CD14-positive monocyte (primary cell): ENCODE measurements around the gene FUT1. TPM values are rescaled to one million over a fixed set of nuclear protein-coding genes. Genes with fewer than 3 reads are reported as not detected.

ENCODE experiments used
- DNase-seq, 3 donors: peaks; one replicate each; pipeline ENCODE4 v3.0.0-alpha.2; 2011 to 2022
- H2AFZ ChIP-seq: 2 replicates; pipeline ENCODE4 v1.6.0; 2012; ENCODE audit warnings: mild to moderate bottlenecking, low read depth, low read length, inconsistent platforms; ENCODE audit not compliant: insufficient read depth, poor library complexity, severe bottlenecking
- H3K27ac ChIP-seq, 2 donors: 1 replicate in 1 of 2; 2 replicates in 1 of 2; pipeline ENCODE4 v1.5.1; 2012 to 2013; ENCODE audit warnings: low read length in 2 of 2, control low read depth in 1 of 2, inconsistent platforms in 1 of 2, low read depth in 1 of 2, mild to moderate bottlenecking in 1 of 2
- H3K27me3 ChIP-seq, 2 donors: one replicate each; pipeline versions ENCODE4 v1.6.0 to v1.6.1; 2011 to 2013; ENCODE audit warnings: low read length in 2 of 2; ENCODE audit not compliant: control insufficient read depth in 2 of 2, insufficient read depth in 2 of 2
- H3K36me3 ChIP-seq, 2 donors: replicated peaks in 1 of 2; 1 replicate in 1 of 2; 2 replicates in 1 of 2; pipeline versions ENCODE4 v1.5.1 to v1.6.1; 2012 to 2013; ENCODE audit warnings: low read length in 2 of 2, control low read depth in 1 of 2, inconsistent platforms in 1 of 2, mild to moderate bottlenecking in 1 of 2; ENCODE audit not compliant: insufficient read depth in 2 of 2, control insufficient read depth in 1 of 2
- H3K4me1 ChIP-seq, 2 donors: 1 replicate in 1 of 2; 2 replicates in 1 of 2; pipeline versions ENCODE4 v1.5.1 to v1.6.1; 2012 to 2013; ENCODE audit warnings: low read length in 2 of 2, control low read depth in 1 of 2, inconsistent platforms in 1 of 2, mild to moderate bottlenecking in 1 of 2, moderate library complexity in 1 of 2; ENCODE audit not compliant: insufficient read depth in 2 of 2, control insufficient read depth in 1 of 2
- H3K4me2 ChIP-seq: replicated peaks from 2 replicates; pipeline ENCODE3; 2012; ENCODE audit warnings: low read length, moderate library complexity, mild to moderate bottlenecking; ENCODE audit not compliant: poor library complexity, severe bottlenecking; ENCODE audit errors: extremely low read depth
- H3K4me3 ChIP-seq, 3 experiments: fragments of 200-600 bp in 1 of 3; sonication (generic) in 1 of 3; replicated peaks in 1 of 3; 1 replicate in 2 of 3; 2 replicates in 1 of 3; pipeline ENCODE4 v1.5.1; 2011 to 2013; ENCODE audit warnings: low read length in 3 of 3, mild to moderate bottlenecking in 3 of 3, control low read depth in 2 of 3, low read depth in 2 of 3, inconsistent platforms in 1 of 3, moderate library complexity in 1 of 3
- H3K79me2 ChIP-seq: 2 replicates; pipeline ENCODE4 v1.6.0; 2012; ENCODE audit warnings: mild to moderate bottlenecking, control low read depth, inconsistent platforms, low read length, moderate library complexity; ENCODE audit not compliant: insufficient read depth
- H3K9ac ChIP-seq: 2 replicates; pipeline ENCODE4 v1.6.0; 2017; ENCODE audit warnings: low read length, mild to moderate bottlenecking; ENCODE audit not compliant: insufficient read depth, poor library complexity, severe bottlenecking
- H3K9me3 ChIP-seq, 2 donors: replicated peaks in 1 of 2; 1 replicate in 1 of 2; 2 replicates in 1 of 2; pipeline versions ENCODE4 v1.5.1 to v1.6.1; 2012 to 2013; ENCODE audit warnings: low read length in 2 of 2, control low read depth in 1 of 2; ENCODE audit not compliant: control insufficient read depth in 1 of 2, insufficient read depth in 1 of 2
- H4K20me1 ChIP-seq: 2 replicates; pipeline ENCODE4 v1.6.0; 2012; ENCODE audit warnings: mild to moderate bottlenecking, low read length, control low read depth, moderate library complexity; ENCODE audit not compliant: insufficient read depth
- H3K27ac Mint-ChIP-seq, 7 donors: one replicate each; pipeline ENCODE4 v1.8.0; 2020; ENCODE audit warnings: mild to moderate bottlenecking in 7 of 7, mixed read lengths in 7 of 7, moderate library complexity in 6 of 7, inconsistent platforms in 2 of 7
- H3K27me3 Mint-ChIP-seq, 3 donors: one replicate each; pipeline ENCODE4 v1.8.0; 2021 to 2022; ENCODE audit warnings: low read depth in 3 of 3, mild to moderate bottlenecking in 3 of 3, mixed read lengths in 3 of 3, moderate library complexity in 3 of 3, inconsistent platforms in 1 of 3
- H3K36me3 Mint-ChIP-seq, 2 donors: one replicate each; pipeline ENCODE4 v1.8.0; 2020; ENCODE audit warnings: mixed read lengths in 2 of 2, inconsistent platforms in 1 of 2, mild to moderate bottlenecking in 1 of 2
- H3K4me1 Mint-ChIP-seq: one replicate; pipeline ENCODE4 v1.8.0; 2020; ENCODE audit warnings: mild to moderate bottlenecking, mixed read lengths
- H3K4me3 Mint-ChIP-seq, 2 donors: one replicate each; pipeline ENCODE4 v1.8.0; 2020; ENCODE audit warnings: mild to moderate bottlenecking in 2 of 2, mixed read lengths in 2 of 2, moderate library complexity in 1 of 2
- H3K9me3 Mint-ChIP-seq, 7 donors: one replicate each; pipeline ENCODE4 v1.8.0; 2020 to 2022; ENCODE audit warnings: mixed read lengths in 7 of 7, mild to moderate bottlenecking in 6 of 7, moderate library complexity in 6 of 7, inconsistent platforms in 2 of 7
- CTCF ChIP-seq: fragments of 200-600 bp; IDR thresholded peaks from one replicate; pipeline ENCODE4 v1.8.0; 2022; ENCODE audit warnings: antibody characterized with exemption, mild to moderate bottlenecking
- WGBS: methylation state at CpG from one replicate; pipeline ENCODE4 v1.1.5; 2013; ENCODE audit warnings: missing lambda C conversion rate; ENCODE audit not compliant: insufficient coverage; 5-methylcytosine and 5-hydroxymethylcytosine counted together
- intact Hi-C, 2 donors: fragments of 100-400 bp; cut with micrococcal nuclease; formaldehyde crosslinking; loops; one replicate each; pipeline versions ENCODE4 v1.15.0 to v1.15.1; 2023
- polyA plus RNA-seq, 3 donors: library from polyadenylated mRNA; depleted of rRNA in 1 of 3; unstranded in 2 of 3; stranded (reverse) in 1 of 3; fragments of 300-500 nt in 2 of 3; fragments of >200 nt in 1 of 3; fragmentation: Illumina TruSeq in 2 of 3; gene quantifications; 1 replicate in 2 of 3; 2 replicates in 1 of 3; pipeline ENCODE4 v1.2.3, GENCODE V29; 2012 to 2021

The FUT1 gene
- polyA plus RNA-seq, 3 donors: 0.03 TPM; not detected in 2

GRCh38 chr19:48726556-48726955 is 25.9 kb downstream of the FUT1 start:
- H3K36me3 Mint-ChIP-seq: peaks cover 2 to 18% of the 10 kb centered on the region in 2 donors
- no peak overlapping the region for H2AFZ ChIP-seq

More at GRCh38 chr19:48726556-48726955, 25.9 kb downstream of the FUT1 start:
- Histone ChIP-seq H3K36me3 (no peaks in the 10 kb centered on the region), H3K27me3 (no peaks in the 10 kb centered on the region), H3K9me3 (peaks cover 13 to 47% of the 10 kb centered on the region in 2 donors), H3K27ac (peak overlapping the region; percentile 25 to 70), H3K4me2 (no peak overlapping the region), H3K4me3 (peak overlapping the region in 1 of 3 experiments; percentile 41), H3K9ac (no peak overlapping the region), H4K20me1 (no peaks in the 10 kb centered on the region), H3K4me1 (peaks cover 16 to 22% of the 10 kb centered on the region in 2 donors), H3K79me2 (no peaks in the 10 kb centered on the region)
- peaks cover 6 to 14% (median 10%) of the 10 kb centered on the region in 3 donors for H3K27me3 Mint-ChIP-seq
- peak; percentile 85 to 96 (median 86) for DNase-seq
- intact Hi-C loops: no loop called here
- peak overlapping the region; percentile 85 to 98 (median 95) for H3K27ac Mint-ChIP-seq
- no peak for TF ChIP-seq CTCF
- H3K9me3 Mint-ChIP-seq: peaks cover 24 to 53% (median 50%) of the 10 kb centered on the region in 7 donors
- WGBS: 39% methylated on average over 2 of the region's 2 CpGs
- peak overlapping the region in 1 of 2 donors; percentile 56 for H3K4me3 Mint-ChIP-seq
- peaks cover 20% of the 10 kb centered on the region for H3K4me1 Mint-ChIP-seq
